HG03159 (cell line): ENCODE results near the gene MEIOSIN.

Experiments used
- ATAC-seq: cut with Tn5 transposase; IDR thresholded peaks from one replicate; pipeline ENCODE4 v1.9.1; 2021; ENCODE audit warnings: mild to moderate bottlenecking, moderate library complexity; ENCODE audit not compliant: unreplicated experiment

The MEIOSIN gene

DNA sequence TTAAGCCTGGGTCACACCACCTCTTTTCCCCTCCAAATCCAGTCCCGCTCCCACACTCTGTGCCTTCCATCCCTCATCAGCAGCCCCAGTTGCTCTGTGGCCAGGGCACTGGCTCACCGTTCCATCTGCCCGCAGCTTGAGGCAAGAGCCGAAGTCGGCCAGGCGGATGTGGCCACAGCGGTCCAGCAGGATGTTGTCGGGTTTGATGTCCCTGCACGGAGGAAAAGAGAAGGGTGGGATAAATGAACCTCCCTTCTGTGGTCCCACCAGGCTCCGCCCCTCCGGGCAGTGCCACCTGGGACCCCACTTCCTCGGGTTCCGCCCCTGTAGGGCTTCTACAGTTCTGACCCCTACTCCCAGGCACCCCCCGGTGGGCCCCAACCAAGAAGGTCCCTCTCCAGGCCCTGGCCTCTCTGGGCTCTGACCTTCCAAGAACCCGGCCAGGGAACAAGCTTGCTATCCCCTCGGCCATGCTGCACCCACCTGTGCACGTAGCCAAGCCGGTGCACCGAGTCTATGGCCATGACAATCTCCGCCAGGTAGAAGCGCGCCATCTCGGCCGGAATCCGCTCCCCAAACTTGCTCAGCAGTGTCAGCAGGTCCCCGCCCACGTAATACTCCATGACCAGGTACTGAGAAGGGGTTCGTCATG, 44.9 kb downstream of the MEIOSIN start:
- ATAC-seq: no peak

GRCh38 chr19:45779231-45780145, 46.2 kb downstream of the MEIOSIN start:
- peak; percentile 78 for ATAC-seq

GRCh38 chr19:45780146-45780447, 46.9 kb downstream of the MEIOSIN start:
- ATAC-seq: no peak

GRCh38 chr19:45780448-45781213, 47.4 kb downstream of the MEIOSIN start:
- no peak for ATAC-seq

DNA sequence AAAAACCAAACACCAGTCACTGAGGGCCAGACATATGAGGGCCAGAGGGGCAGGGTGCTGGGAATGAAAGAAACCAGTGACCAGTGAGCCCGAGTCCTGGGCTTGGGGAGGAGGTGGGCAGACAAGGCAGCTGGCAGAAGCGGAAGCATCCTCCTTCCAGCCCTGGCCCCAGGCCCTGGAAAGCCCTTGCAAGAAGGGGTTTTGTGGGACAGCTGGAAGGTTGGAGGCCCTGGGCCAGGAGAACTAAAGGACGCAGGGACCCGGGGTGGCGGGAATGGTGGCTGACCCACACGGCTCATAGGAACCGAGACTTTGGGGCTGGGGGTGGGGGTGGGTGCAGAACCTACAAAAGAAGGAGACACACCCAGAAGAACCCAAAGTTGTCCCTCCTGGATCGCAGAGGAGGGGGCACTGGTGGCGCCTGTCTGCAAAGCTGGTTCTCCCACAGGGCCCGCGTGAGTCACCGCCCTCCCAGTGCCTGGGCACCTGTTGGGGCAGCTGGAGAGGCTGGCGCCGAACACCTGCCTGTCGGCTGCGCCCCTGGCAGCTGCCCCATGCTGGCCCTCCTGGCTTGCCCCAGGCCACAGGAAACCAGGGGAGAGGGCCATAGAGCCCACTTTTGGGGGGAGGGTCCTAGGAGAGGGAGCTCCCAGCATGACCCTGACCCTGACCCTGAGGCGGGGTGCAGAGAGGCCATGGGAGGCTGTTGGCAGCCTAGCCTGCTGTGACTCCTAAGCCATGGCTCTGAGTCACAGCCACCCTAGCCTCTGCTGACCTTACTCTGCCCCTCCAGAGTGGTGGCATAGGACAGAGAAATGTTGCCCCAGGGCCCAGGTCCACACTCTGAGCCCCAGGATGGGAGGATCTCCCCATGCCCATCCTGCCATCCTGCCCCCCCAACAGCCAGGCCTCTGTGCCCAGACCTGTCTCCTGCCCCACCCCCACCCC, 48.2 kb downstream of the MEIOSIN start:
- no peak for ATAC-seq

DNA sequence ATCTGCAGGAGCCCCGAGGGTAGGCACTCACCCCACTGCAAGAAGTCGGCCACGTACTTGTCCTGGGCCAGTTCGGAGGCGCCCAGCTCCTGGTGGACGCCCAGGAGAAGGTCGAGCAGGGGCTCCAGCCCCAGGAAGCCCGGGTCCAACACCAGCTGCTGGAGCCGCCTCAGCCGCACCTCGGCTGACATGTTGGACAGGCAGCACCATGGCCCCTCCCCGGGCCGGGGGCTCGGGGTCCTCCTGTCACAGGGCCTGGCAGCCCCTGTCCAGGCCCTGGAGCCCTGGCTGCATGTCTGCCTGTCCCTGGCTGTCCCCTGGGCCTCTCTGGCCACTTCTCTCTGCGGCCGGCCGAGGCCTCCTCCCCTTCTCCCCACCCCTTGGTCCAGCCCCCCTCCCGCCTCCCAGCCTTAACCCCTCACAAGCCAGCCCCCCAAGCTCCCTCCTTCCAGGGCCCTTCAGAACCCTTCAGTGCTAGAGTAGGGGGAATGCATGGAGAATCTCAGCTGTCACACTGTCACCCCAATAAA, 49.0 kb downstream of the MEIOSIN start, which contains the start of gene DMPK:
TSS of gene DMPK (minus strand) at position 329 of the 530 bp plus-strand sequence. CDS start at position 191, 138 bp downstream.
- no peak for ATAC-seq

DNA sequence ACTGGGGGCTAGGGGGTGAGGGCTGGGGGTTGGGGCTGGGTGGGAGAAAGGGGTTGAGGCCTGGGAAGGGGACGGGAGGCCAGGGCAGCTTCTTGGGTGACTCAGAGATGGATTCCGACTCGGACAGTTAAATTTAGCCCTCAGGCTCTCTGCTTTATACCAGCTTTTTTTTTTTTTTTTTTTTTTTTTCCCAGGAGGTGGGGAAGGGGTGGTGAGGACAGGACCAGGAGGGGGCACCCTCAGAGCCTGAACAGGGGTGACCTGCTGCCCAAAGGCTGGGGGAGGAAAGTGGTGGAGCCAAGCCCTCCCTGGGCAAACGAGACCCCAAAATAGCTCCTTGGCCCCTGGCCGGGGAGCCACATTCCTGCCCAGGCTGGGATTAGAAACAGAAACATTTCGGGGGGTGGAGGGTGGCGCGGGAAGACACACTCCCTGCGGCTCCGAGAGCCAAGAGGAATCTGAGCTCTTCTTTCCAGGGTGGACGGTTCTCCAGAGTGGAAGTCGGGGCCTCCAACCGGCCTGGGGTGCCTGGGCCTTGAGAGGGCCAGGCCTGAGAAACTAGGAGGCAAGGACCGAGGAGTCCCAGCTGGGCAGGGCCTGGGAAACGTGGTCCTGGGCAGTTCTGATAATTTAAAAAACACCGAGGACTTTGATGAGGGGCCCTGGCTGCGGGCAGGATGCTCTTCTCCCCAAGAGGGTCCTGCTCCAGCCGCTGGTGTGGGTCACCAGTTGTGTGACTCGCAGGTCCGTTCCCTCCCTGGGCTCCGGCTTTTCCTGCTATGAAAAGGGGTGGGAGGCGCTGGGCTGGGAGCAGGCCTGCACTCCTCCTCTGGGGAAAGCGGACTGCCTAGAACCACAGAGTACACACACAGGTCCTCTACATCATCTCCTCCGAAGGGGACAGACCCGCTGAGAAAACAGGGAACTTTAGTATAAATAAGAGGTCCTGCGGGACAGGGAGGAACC, 49.9 kb downstream of the MEIOSIN start:
- ATAC-seq: no peak

- no peak for ATAC-seq
These were observed 50.9 kb downstream of the MEIOSIN start for GRCh38 chr19:45784096-45784495.

- no peak for ATAC-seq
These were observed 51.9 kb downstream of the MEIOSIN start for GRCh38 chr19:45785097-45785496.

GRCh38 chr19:45785781-45786532, 52.7 kb downstream of the MEIOSIN start:
- no peak for ATAC-seq

DNA sequence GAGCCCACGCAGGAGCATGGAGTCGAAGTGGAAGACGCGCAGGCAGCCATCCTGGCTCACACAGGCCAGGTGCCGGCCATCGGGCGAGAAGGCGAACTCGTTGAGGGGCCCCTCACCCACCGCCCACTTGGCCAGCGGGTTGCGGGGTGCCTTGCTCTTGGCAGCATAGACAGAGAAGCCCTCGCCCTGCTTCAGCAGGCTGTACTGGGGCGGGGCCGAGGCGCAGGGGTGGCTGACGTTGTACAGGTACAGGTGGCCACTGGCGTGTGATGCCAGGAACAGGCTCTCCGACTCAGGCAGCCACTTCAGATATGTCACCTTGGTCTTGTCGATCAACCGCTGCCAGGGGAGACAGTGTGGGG, 53.3 kb downstream of the MEIOSIN start:
- no peak for ATAC-seq

GRCh38 chr19:45789035-45789786, 56.0 kb downstream of the MEIOSIN start:
- ATAC-seq: no peak

DNA sequence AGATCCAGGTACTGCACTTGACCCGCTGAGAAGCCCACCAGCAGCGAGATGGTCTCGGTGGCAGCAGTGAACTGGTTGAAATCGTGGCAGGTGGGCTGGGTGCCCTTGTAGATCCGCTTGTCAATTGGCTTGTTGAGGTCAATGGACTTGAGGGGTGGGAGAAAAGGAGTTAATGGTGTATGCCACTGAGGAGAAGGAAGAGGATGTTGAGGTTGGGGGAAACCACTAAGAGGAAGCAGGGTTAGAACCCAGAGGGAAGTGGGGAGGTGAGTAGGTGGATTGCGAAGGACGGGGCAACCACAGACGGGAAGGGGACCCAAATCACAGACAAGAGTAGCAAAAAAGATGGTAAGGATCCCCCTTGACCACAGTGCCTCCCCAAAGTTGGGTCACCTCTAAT, 57.7 kb downstream of the MEIOSIN start:
- no peak for ATAC-seq

GRCh38 chr19:45791744-45792469, 58.7 kb downstream of the MEIOSIN start:
- no peak for ATAC-seq

GRCh38 chr19:45792470-45793177, 59.4 kb downstream of the MEIOSIN start, which contains the start of gene DMWD:
Gene DMWD, minus strand, starts transcription at chr19:45792845. Its CDS starts 89 bp downstream, at chr19:45792756.
- ATAC-seq: peak; percentile 84

- ATAC-seq: no peak
These were observed 59.9 kb downstream of the MEIOSIN start for GRCh38 chr19:45793178-45793564.
